Hematopoietic multipotent progenitor cell treated with erythropoietin and hydrocortisone succinate and interleukin-3 and kit ligand, for 8 days (in vitro differentiated cells): ENCODE measurements around the gene ZDHHC21.
A peak's percentile ranks its signal among the peaks of the same experiment; 100 is the strongest.
"Not testable (repeated sequence)": the region's sequence is repeated elsewhere in the genome, so short reads cannot be mapped to it uniquely, and the experiment has no call there.

Experiments used
- DNase-seq: peaks from one replicate; pipeline ENCODE4 v3.0.0-alpha.2; 2015

The ZDHHC21 gene

DNA sequence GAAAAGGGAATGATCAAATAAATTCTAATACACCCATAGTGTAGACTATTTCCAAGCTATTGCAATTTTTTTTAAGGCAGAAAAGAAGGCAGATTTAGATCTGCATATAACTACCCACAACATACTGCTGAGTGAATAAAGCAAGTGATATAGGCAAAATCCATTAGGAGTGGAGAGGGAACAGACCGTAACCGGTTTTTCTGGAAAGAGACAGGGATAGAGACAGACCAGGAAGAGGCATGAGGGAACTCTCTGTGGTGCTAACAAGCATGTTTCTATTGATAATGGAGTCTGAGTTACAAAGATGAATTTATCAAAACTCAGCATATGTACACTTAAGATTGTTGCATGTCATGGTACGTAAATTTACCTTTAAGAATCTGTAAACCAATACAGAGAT, 14.5 kb downstream of the ZDHHC21 start:
- no peak for DNase-seq

DNA sequence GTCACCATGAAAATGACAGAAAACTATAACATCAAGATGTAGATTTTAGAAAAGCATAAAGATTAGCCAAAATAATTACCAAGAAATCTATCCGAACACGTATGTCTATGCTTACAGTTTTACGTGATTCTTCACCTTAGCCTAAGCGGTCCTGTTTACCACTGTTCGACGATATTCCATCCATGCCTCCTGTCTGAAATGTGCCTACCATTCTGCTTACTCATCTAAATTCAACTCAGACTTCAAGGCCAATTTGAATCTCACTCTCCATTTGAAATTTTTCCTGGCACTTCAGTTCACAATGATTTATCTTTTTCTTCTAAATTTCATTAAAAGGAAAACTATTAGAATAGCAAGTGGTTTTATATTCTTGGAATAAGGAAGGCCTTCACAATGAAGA, 15.4 kb downstream of the ZDHHC21 start:
- DNase-seq = no peak

DNA sequence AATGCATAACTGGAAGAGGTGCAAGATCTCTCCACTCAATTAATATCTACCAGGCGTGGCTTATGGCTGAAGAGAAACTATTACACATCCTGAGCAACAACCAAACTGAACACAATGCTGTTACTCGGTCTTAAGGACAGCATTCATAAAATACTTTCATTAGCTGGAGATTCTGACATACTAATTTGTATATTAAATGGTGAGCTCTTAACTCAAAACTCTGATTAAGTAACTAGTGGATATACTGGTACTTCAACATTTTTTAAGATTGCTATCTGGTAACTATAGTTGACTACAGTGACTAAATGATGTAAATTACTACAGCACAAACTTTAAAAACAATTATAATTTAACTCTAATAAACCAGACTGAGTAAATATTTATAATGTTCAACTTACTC, 15.8 kb downstream of the ZDHHC21 start:
- DNase-seq = no peak

DNA sequence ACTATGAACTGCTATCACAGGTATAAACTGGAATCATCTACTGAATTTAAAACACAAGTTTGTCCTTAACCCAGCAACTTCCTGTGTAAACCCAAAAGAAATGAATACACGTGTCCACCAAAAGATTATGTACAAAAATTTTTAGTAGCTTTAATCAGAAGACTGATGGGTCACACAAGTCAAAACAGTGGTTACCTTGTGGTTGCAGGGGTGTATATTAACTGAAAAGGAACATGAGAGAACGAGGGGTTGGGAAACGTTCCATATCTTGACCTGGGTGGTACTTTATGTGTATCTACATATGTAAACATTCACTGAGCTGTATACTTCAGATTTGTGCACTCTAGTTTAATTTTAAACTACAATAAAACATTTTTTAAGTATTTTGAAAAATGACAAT, 18.6 kb downstream of the ZDHHC21 start:
- no peak for DNase-seq

- no peak for DNase-seq
These were observed 21.9 kb downstream of the ZDHHC21 start for GRCh38 chr9:14671377-14671776.

GRCh38 chr9:14670718-14671117, 22.5 kb downstream of the ZDHHC21 start:
- no peak for DNase-seq

GRCh38 chr9:14664022-14664421, 29.2 kb downstream of the ZDHHC21 start:
- not testable (repeated sequence) for DNase-seq

GRCh38 chr9:14662060-14662453, 31.2 kb downstream of the ZDHHC21 start:
- DNase-seq = no peak

DNA sequence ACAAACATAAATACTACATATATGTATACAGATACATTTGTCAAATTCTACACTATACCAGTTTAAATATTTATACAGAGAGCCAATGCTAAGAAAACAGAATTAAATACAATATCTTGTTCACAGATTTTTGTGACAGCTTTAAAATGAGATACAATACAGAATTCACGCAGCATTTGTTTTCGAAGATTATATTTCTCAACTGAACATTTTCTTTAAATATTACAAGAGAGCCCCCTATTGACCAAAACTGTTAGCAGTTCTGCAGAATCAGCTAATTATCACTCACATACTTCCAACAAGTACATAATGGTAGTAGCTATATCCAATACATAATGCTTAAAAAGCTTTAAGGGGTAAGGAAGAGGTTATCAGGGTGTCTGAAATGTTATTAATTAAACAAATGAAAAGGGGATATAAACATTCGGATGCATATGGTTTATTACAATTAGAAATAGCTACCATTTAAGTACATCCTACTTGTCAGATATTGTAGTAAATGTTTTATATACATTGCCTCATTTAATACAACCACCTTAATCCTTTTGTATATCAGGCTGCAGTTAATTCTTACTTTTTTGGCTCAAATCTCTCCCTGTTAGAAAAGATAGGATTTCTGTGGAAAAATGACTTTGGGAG, 31.7 kb downstream of the ZDHHC21 start:
- DNase-seq = peak; percentile 55

DNA sequence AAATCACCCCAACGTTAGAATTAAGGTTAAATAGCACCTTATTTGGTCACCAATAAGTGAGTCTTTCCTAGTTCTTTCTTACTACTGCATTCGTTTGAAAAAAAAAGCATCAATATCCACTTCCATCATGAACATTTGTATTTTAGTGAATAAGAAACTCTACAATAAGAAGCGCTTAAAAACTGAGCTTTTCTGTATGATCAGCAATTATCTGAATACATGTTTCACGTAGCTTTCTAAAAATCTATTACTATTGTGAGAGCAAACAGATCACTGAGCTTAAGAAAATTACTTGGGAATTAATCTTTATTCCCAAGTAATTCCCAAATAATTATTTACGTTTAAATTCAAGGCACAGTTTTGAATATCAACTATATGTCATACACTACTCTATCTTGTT, 32.5 kb downstream of the ZDHHC21 start:
- no peak for DNase-seq

- peak; percentile 9 for DNase-seq
These were observed 38.3 kb downstream of the ZDHHC21 start for GRCh38 chr9:14654932-14655331.

DNA sequence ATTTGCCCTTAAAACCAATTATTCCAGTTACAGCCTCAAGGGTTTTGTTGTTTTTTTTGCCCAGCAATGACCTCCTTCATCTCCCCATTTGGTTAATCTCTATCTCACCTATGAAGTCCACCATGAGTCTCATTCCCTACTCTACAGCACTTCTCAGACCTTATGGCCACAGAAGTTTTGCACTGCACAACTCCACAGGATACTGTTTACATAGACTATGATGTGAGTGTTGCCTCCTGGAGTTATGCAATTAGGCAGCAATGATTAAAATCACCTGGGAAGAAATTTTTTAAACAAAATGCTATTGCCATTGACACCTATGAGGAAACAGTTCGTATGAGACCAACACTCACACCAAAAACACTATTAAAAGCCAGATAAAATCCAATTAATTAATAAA, 39.7 kb downstream of the ZDHHC21 start:
- DNase-seq = no peak

GRCh38 chr9:14652729-14653377, 40.4 kb downstream of the ZDHHC21 start:
- DNase-seq = peak; percentile 27

DNA sequence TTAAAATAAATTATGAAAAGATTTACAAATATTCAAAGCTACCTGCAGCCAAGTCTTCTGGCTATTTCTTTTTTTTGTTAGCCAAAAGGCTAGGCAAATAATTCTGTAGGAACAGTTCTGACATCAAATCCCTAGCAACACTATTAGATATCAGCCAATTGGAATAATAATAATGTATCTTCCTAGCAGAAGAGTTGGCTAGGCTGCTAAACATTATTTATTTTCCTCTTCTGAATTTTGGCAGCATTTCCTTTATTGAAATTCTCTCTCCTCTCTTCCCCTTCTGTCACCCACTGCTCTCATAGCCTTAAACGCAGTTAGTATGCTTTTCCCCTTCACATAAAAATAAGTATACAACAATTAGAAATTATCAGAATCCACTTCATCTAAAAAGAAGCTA, 42.6 kb downstream of the ZDHHC21 start:
- no peak for DNase-seq

- no peak for DNase-seq
These were observed 47.6 kb downstream of the ZDHHC21 start for GRCh38 chr9:14645648-14646047.

DNA sequence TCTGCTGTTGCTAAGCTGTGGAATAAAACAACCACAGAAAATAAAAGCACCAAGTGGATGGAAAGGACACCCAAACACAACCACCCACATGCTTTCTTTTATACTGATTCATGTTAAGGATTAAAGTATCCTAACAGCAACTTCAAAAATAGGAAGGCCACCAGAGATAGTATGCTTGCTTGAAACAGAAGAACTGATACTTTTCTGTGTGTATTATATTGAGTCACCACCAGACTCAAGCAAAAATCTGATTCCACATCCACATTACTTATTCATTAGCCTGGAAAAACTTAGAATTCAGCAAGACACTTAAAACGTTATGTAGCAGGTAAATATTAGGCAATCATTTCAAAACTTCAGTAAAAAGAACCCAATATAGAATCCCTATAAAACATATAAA, 52.3 kb downstream of the ZDHHC21 start:
- DNase-seq = no peak

- no peak for DNase-seq
These were observed 52.9 kb downstream of the ZDHHC21 start for GRCh38 chr9:14640294-14640693.

GRCh38 chr9:14633906-14634565, 59.2 kb downstream of the ZDHHC21 start:
- DNase-seq = no peak

DNA sequence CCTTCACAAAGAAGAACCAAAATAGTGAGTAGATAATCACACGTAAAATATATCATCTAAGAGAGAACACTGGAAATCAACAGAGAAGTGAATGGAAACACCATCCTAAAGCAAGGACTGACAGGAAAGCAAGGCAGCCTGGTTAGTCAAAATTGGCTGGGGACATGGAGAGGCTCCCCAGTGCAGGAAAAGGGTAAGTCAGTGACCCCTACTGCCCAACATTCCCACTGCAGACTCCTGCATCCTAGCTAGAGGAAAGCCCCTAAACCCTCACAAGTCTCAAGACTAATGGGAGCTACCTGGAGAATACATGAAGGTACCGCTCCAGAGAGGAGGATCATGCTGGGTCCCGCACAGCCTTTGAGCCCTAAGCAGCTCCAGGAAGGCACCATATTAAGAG, 60.1 kb downstream of the ZDHHC21 start:
- DNase-seq = no peak

DNA sequence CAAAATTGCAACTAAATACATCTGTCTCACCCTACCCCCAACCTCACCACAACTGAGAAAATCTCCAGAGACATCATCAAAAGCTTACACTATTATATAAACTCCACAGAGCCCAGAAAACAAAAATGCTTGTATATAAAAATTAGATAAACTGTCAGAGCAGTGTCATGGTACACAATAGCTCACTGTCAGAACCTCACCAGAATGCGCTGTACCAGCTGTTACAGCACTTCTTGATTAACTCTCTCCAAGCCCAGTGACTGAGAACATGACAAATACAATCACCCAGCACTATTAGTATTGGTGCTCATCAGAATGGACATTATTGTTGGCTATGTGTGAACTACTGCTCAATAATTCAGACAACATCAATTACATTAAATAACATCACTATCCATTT, 65.7 kb downstream of the ZDHHC21 start:
- no peak for DNase-seq

GRCh38 chr9:14618836-14619420, 74.3 kb downstream of the ZDHHC21 start:
- DNase-seq = no peak

DNA sequence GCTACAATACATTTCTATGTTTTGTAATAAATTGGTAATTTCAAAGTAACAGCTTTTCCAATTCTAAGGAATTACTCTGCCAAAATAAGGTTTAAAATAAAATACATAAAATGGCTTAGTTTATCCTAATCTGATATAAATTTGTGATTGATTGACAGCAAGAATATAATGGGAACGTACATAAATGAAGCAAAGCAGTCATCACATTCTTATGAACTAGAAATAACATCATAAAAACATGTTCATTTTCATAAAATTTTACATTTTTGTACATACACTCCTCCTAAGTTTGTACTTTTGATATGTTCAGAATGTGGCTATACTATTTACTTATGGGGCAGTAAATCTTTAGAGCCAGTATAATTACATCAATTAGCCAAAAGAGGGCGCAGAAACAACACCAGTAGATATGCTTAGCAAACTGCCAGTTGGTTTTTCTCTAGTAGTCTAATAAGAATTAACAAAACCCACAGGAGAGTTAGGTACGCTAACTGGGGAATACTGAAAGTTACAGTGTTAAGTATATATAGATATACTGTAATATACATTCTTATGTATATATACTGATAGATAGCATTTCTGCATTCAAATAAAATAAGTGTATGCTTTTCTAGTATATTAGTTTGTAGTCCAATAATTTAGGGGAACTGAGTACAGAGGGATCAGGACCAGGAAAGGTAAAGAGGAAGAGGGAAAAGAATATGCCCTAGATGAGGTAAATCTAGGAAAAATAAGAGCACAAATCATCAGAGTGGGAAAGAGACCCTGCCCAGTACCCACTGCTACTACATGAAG, 76.8 kb downstream of the ZDHHC21 start:
- peak; percentile 75 for DNase-seq

- DNase-seq = no peak
These were observed 84.7 kb downstream of the ZDHHC21 start for GRCh38 chr9:14608540-14608939.
